Measurements from ENCODE around the gene LRPAP1. TPM values are rescaled to one million over a fixed set of nuclear protein-coding genes. Genes with fewer than 3 reads are reported as not detected.
"Not testable (repeated sequence)": the region's sequence is repeated elsewhere in the genome, so short reads cannot be mapped to it uniquely, and the experiment has no call there.

LRPAP1 gene
- total RNA-seq, 1 experiment from 2014 or later, result 116 TPM

GRCh38 chr4:3519468-3520264, 12.6 kb downstream of the LRPAP1 start:
- DNase-seq (ENCODE audit: low spot score), result no peak

GRCh38 chr4:3518941-3519340, 13.3 kb downstream of the LRPAP1 start:
- DNase-seq (ENCODE audit: low spot score), result no peak

GRCh38 chr4:3518511-3518880, 13.7 kb downstream of the LRPAP1 start:
- no peak for DNase-seq (ENCODE audit: low spot score)

- no peak for DNase-seq (ENCODE audit: low spot score)
Measured at GRCh38 chr4:3517731-3518510, 14.3 kb downstream of the LRPAP1 start.

- no peak for DNase-seq (ENCODE audit: low spot score)
Measured at GRCh38 chr4:3516836-3517730, 15.1 kb downstream of the LRPAP1 start.

- DNase-seq (ENCODE audit: low spot score), result no peak
Measured at GRCh38 chr4:3516061-3516835, 16.0 kb downstream of the LRPAP1 start.

GRCh38 chr4:3515646-3516045, 16.6 kb downstream of the LRPAP1 start:
- no peak for DNase-seq (ENCODE audit: low spot score)

GRCh38 chr4:3514806-3515501, 17.3 kb downstream of the LRPAP1 start:
- no peak for DNase-seq (ENCODE audit: low spot score)

GRCh38 chr4:3514221-3514780, 17.9 kb downstream of the LRPAP1 start:
- DNase-seq (ENCODE audit: low spot score), result no peak

GRCh38 chr4:3513807-3514206, 18.4 kb downstream of the LRPAP1 start:
- DNase-seq (ENCODE audit: low spot score), result no peak

GRCh38 chr4:3512719-3513118, 19.5 kb downstream of the LRPAP1 start:
- no peak for DNase-seq (ENCODE audit: low spot score)

- DNase-seq (ENCODE audit: low spot score), result no peak
Measured at GRCh38 chr4:3512279-3512678, 19.9 kb downstream of the LRPAP1 start.

- not testable (repeated sequence) for DNase-seq (ENCODE audit: low spot score)
Measured at GRCh38 chr4:3511601-3512000, 20.6 kb downstream of the LRPAP1 start.

GRCh38 chr4:3511187-3511586, 21.0 kb downstream of the LRPAP1 start:
- DNase-seq (ENCODE audit: low spot score), result no peak

- DNase-seq (ENCODE audit: low spot score), result no peak
Measured at GRCh38 chr4:3510481-3510880, 21.7 kb downstream of the LRPAP1 start.

- no peak for DNase-seq (ENCODE audit: low spot score)
Measured at GRCh38 chr4:3508542-3508941, 23.7 kb downstream of the LRPAP1 start.

- DNase-seq (ENCODE audit: low spot score), result no peak
Measured at GRCh38 chr4:3505231-3505630, 27.0 kb downstream of the LRPAP1 start.

GRCh38 chr4:3502941-3503936, 29.0 kb downstream of the LRPAP1 start:
- no peak for DNase-seq (ENCODE audit: low spot score)

- DNase-seq (ENCODE audit: low spot score), result no peak
Measured at GRCh38 chr4:3501825-3502425, 30.3 kb downstream of the LRPAP1 start.

Data from A172 (cell line).